Measurements from ENCODE around the gene GABRB3. TPM values are rescaled to one million over a fixed set of nuclear protein-coding genes. Genes with fewer than 3 reads are reported as not detected.

The GABRB3 gene
- total and polyA plus RNA-seq, 2 donors (not counting 3 experiments of a cell fraction or from before 2014, with no cell fraction given): 0.03 TPM; not detected in 1

- TF ChIP-seq MYC (IDR thresholded peaks at IDR 0.05; ENCODE audit: low read depth, low read length) (no peak), JUN (IDR thresholded peaks at IDR 0.05; ENCODE audit: borderline replicate concordance, insufficient read depth, insufficient read length, low read depth) (no peak), EZH2 (IDR thresholded peaks at IDR 0.05; ENCODE audit: borderline replicate concordance, low read depth, low read length, severe bottlenecking) (no peak), POLR2AphosphoS5 (IDR thresholded peaks at IDR 0.05; ENCODE audit: insufficient read depth, low read depth, low read length) (no peak), CTCF (IDR thresholded peaks at IDR 0.05; ENCODE audit: extremely low read depth in 1 of 2, insufficient read depth in 1 of 2, low read depth in 1 of 2, low read length in 2 of 2) (no peak), POLR2A (IDR thresholded peaks at IDR 0.05; ENCODE audit: low read depth, low read length) (no peak), FOS (IDR thresholded peaks at IDR 0.05; ENCODE audit: borderline replicate concordance, insufficient read depth, low read length) (no peak)
- TF ChIP-seq, protein P1, sequence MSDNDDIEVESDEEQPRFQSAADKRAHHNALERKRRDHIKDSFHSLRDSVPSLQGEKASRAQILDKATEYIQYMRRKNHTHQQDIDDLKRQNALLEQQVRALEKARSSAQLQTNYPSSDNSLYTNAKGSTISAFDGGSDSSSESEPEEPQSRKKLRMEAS (IDR thresholded peaks at IDR 0.05; ENCODE audit: insufficient read depth, insufficient read length): no peak
- ChIA-PET POLR2A (no interaction called here), CTCF (no interaction called here)
- DNase-seq (ENCODE audit: low read depth, low spot score): no peak
- no TSS peak for BruUV-seq (replicated peaks)
- H2AFZ ChIP-seq (ENCODE audit: low read depth, low read length): no peak overlapping the region
- no peak overlapping the region for H3K4me2 ChIP-seq (ENCODE audit: insufficient read depth, low read length)
- intact Hi-C loops (cut with micrococcal nuclease) (no loop called here), dilution Hi-C loops (cut with MboI; ENCODE audit: extremely low pct_ligation_motif_present, low sequenced_read_pairs) (no loop called here)
- no peaks in the 10 kb centered on the region for H4K20me1 ChIP-seq (replicated peaks; ENCODE audit: control insufficient read depth, extremely low read depth, insufficient read depth, low read length)
- no peaks in the 10 kb centered on the region for H3K36me3 ChIP-seq (ENCODE audit: control insufficient read depth in 2 of 2, extremely low read depth in 1 of 2, insufficient read depth in 2 of 2, low read length in 2 of 2)
- H3K4me3 ChIP-seq (replicated peaks in 1 of 3; ENCODE audit: insufficient read depth in 1 of 3, low read depth in 1 of 3, low read length in 3 of 3): no peak overlapping the region
- H3K27ac ChIP-seq (ENCODE audit: insufficient read depth, low read depth, low read length): no peak overlapping the region
- H3K79me2 ChIP-seq (ENCODE audit: control insufficient read depth, insufficient read depth, low read length): no peaks in the 10 kb centered on the region
- H3K9me1 ChIP-seq (replicated peaks; ENCODE audit: control insufficient read depth, extremely low read depth, insufficient read depth, low read length): no peaks in the 10 kb centered on the region
- H3K9me3 ChIP-seq (replicated peaks; ENCODE audit: control insufficient read depth, insufficient read depth, low read length): peaks cover 7% of the 10 kb centered on the region
- H3K4me1 ChIP-seq (ENCODE audit: control insufficient read depth, extremely low read depth, insufficient read depth, low read length): no peaks in the 10 kb centered on the region
- no peak overlapping the region for H3K9ac ChIP-seq (replicated peaks; ENCODE audit: extremely low read depth, insufficient read depth, low read length)
- H3K27me3 ChIP-seq (ENCODE audit: control insufficient read depth in 2 of 2, insufficient read depth in 2 of 2, low read length in 2 of 2): no peaks in the 10 kb centered on the region
- no peak for FAIRE-seq
These were observed 17.3 kb upstream of the GABRB3 start for GRCh38 chr15:26790118-26790517.

Data from endothelial cell of umbilical vein (primary cell).